HL-60 (cell line): ENCODE results near the gene KCNJ12.

Experiments used
- DNase-seq, 2 experiments: peaks; one replicate each; pipeline ENCODE4 v3.0.0-alpha.2; 2010 to 2020; ENCODE audit warnings: low read depth in 1 of 2, low spot score in 1 of 2
- H3K27ac ChIP-seq: fragments of 250-450 bp; sonication (Bioruptor Pico); replicated peaks from 2 replicates; pipeline ENCODE4 v1.5.1; 2020; ENCODE audit warnings: mild to moderate bottlenecking, moderate library complexity
- H3K27me3 ChIP-seq: fragments of 250-450 bp; sonication (Bioruptor Pico); 2 replicates; pipeline ENCODE4 v1.5.1; 2021; ENCODE audit warnings: mild to moderate bottlenecking, moderate library complexity; ENCODE audit not compliant: insufficient read depth, poor library complexity, severe bottlenecking
- H3K4me3 ChIP-seq: replicated peaks from 2 replicates; pipeline ENCODE4 v1.5.1; 2011; ENCODE audit warnings: mild to moderate bottlenecking, control low read depth, low read length; ENCODE audit not compliant: insufficient read depth
- CTCF ChIP-seq: IDR thresholded peaks from one replicate; pipeline ENCODE4 v1.5.1; 2011; ENCODE audit warnings: low read length, control low read depth, inconsistent platforms; ENCODE audit not compliant: insufficient read depth
- GABPA ChIP-seq: IDR thresholded peaks from 2 replicates; pipeline ENCODE4 v1.6.1; 2012; ENCODE audit warnings: low read depth
- POLR2AphosphoS5 ChIP-seq: IDR thresholded peaks from 2 replicates; pipeline ENCODE4 v1.6.1; 2012; ENCODE audit warnings: low read depth
- REST ChIP-seq: IDR thresholded peaks from 2 replicates; pipeline ENCODE4 v1.6.1; 2012; ENCODE audit warnings: low read depth; ENCODE audit not compliant: insufficient replicate concordance
- SPI1 ChIP-seq: IDR thresholded peaks from 2 replicates; pipeline ENCODE4 v1.6.1; 2012; ENCODE audit warnings: low read depth, mild to moderate bottlenecking, borderline replicate concordance

Gene KCNJ12

GRCh38 chr17:21467196-21467595 is 91.0 kb downstream of the KCNJ12 start:
- TF ChIP-seq GABPA (no peak), SPI1 (no peak), CTCF (no peak), REST (no peak), POLR2AphosphoS5 (no peak)
- no peak for DNase-seq
- no peak overlapping the region for H3K27ac ChIP-seq
- H3K4me3 ChIP-seq, result no peak overlapping the region
- H3K27me3 ChIP-seq, result peaks cover 14% of the 10 kb centered on the region

GRCh38 chr17:21467739-21468490 is 91.8 kb downstream of the KCNJ12 start:
- Histone ChIP-seq H3K4me3 (no peak overlapping the region), H3K27me3 (peaks cover 14% of the 10 kb centered on the region), H3K27ac (no peak overlapping the region)
- TF ChIP-seq POLR2AphosphoS5 (no peak), REST (no peak), GABPA (no peak), SPI1 (no peak), CTCF (no peak)
- no peak for DNase-seq
